ENCODE measurements around the gene PPM1H.

The PPM1H gene

DNA sequence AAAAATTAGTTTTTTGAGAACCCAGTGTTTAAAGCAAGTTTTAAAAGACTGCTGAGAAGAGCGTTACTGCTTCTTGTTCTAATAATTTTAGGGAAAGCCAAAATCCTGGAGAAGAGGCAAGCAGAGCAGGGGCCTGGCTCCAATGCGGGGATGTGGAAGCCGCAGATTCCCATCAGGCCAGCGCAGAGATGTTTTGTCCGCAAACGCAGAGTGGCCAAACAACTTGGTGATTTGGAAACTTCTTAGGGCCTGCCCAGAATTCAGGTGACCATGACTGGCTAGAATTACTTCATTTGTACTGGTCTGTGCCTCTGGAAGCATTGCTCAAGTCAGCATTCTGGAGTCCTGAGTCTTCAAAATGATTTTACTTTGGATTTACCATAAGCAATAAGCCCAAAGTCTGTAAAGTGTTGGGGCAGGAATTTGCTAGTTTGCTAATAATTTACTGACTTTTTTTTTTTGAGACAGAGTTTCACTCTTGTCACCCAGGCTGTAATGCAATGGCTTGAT, 208.4 kb downstream of the PPM1H start:
- no peak for DNase-seq

DNA sequence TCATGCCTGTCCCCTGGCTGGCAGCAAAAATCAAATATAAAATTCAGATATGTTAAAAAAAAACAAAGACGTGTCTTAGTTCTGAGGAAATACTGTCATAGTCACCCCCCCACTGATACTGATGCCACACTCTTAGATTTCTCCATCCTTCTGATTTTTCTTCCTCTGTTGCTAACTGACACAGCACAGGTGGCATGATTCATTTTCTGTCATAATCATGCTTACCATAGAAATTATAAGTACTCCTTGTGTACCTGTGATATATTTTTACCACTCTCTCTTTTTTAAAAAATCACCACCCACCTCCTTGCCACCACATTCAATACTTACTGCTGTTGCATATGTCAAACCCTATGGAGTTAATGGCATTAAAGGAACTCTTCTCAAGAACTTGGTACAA, 209.2 kb downstream of the PPM1H start:
- DNase-seq, result no peak

DNA sequence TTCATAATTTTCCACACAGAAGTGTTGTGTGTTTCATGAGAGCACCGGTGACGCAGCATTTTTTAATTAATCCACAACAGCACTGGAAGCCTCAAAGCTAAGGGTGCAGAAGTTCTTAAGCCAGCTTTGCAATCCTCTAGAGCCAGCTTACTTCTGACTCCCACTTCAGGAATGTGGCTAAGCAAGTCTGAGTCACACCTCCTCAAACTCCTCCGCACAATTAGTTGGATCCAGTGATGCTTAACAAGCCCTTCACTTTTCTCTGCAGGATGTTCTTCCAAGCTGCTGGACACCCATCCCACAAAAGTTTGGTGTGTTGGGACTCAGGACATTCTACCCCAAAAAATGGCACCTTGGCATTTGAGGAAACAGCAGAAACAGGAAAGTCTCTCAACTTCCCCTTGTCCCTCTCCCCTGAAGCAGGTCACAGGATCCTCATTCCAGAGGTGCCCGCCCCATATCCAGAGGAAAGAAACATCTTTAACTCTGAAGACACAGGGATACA, 210.0 kb downstream of the PPM1H start:
- DNase-seq, result no peak

DNA sequence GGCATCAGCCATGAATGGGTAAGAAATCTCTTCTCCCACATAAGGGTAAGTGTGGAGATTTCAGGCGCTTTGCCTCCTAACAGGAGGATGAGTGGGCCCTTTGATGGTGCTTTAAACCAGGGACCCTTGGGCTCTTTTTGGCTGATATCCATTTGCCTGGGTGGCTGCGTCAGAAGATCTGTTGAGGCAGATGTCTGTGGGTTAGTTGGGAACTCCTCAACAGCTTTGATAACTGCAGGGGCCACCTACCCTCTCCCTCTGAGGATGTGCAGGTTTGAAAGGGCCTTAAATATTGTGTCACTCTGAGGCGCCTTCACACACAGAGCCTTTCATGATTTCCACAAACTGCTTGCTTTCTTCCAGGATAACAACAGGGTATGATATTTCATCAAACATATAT, 210.7 kb downstream of the PPM1H start:
- no peak for DNase-seq

DNA sequence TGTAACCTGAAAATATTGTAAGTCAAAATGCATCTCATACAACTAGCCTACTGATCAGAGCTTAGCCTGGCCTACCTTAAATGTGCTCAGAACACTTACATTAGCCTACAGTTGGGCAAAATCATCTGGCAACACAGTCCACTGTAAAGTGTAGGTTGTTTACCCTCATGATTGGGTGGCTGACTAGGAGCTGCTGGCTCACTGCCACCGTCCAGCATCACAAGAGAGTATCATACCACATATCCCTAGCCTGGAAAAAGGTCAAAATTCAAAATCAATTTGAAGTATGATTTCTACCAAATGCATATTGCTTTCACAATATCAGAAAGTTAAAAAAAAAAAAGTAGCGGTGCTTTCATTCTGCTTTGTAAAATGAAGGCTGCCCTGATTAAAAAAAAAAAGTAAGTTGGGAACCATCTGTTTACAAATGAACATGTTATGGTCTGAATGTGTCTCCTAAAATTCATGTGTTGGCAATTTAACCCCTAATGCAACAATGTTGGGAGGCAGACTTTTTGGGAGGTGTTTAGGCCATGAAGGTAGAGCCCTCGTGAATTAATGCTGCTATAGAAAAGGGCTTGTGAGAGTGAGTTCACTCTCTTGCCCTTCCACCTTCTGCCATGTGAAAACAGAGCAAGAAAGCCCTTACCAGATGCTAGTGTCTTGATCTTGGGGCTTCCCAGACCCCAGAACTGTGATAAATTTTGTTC, 211.8 kb downstream of the PPM1H start:
- DNase-seq, result no peak

DNA sequence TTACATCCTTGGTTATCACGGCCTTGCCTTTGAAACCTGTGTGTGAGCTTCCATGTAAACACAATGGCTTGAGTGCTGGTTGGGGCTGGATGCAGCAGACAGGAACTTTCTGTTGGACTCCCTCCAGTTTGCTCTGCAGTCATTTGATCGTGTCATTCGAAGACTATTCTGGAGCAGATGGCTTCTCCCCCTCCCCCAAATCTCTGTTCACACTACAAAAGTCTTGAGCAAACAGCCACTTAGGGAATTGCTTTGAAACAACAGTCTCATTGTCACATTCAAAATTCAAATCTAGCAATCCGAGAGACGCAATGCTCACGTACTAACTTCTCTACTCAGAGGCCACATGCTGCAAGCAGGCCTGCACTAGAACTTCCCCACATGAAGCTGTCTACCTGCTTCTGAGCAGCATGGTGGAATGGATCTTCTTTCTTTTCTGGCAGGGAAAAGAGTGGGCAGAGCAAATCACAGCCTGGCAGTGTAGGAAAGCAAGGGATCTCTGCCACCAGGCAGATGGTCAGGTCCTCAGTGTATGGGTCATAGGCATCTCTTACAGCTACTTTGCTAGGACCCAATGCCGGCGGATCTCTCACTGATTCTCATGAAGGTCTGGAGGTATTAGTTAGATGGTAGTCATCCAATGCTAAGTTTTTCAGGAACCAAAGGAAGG, 214.2 kb downstream of the PPM1H start:
- no peak for DNase-seq

DNA sequence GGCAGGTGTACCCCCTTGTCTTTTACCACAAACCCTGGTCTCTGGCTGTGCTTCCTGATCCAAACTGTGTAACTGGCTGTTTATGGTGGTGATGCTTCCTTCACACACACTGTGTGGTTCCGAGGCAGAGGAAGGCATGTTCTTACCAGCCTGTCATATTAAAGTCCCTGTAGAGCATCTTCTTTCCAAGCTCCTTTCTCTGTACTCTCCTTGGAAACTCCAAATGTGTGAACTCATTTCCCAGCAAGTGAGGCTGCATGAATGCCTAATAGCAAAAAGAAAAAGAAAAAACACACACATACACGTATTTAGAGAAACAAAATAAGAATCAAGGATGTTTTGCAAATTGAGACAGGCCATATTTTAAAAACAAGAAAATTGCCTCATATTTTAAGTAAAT, 214.9 kb downstream of the PPM1H start:
- DNase-seq, result no peak

DNA sequence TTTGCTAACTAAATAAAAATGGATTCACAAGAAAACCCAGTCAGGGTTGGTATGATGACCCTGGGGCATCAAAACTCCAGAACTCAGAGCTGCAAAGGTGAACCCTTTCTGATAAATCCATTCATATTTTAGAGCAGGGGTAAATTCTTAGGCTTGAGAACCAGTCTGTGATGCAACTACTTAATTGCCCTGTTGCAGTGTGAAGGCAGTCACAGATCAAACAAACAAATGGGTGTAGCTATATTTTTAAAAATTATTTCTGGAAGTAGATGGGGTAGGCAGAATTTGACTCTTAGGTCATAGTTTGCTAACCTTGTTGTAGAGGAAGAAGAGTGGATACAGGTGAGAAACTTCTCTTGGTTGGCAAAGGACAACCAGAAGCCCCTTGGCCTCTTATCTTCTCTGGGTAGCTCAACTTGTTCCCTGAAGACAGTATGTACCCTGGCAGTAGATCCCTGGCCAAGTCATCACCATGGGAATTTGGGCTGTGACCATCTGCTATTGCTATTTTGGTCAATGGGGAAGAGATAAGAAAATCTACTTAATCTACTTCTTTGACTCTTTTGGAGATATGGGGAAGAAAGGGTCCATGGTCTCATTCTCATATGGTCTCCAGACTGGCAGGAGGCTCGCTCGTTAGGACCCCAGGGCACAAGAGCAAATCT, 216.1 kb downstream of the PPM1H start:
- no peak for DNase-seq

DNA sequence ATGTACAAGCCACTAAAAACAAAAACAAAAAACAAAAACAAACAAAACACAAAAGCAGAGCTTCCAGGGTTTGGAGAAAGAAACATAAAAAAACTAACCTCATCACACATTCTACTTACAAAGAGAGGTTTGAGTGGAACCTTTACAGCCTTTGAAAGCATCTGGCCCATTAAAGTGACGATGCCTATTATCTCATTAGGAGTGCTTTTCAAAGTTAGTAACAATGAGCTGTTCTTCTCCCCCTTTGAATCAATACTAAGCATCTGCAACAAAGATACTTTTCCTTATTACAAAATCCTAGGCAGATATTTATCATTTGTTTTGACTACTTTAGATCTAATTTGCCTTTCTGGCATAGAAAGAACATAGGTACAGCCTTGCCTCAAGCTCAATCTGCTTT, 217.3 kb downstream of the PPM1H start:
- DNase-seq, result no peak

DNA sequence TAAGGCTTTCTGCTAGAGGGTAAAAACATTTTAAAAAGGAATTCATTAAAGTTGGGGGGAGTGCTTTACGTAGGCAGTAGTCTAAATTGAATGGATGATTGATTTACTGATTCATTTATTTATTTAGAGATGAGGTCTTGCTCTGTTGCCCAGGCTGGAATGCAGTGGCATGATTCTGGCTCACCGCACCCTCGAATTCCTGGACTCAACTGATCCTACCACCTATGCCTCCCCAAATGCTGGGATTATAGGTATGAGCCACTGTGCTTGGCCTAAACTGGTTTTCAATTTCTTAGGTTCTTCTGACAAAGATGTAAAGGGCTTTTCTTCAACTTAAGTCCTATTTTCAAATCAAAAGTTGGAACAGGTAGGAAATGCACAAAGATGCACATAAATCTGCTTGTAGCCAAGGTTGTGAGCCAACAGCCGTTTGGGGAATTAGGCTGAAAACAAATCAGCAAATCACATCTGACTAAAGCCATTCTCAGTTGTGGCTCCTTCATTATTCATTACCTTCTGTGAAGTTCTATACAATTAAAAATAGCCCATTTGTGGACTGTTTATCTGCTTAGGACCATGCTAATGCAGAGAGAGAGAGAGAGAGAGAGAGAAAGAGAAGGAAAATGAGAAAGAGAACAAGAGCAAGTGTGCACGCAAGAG, 218.0 kb downstream of the PPM1H start:
- DNase-seq, result no peak

DNA sequence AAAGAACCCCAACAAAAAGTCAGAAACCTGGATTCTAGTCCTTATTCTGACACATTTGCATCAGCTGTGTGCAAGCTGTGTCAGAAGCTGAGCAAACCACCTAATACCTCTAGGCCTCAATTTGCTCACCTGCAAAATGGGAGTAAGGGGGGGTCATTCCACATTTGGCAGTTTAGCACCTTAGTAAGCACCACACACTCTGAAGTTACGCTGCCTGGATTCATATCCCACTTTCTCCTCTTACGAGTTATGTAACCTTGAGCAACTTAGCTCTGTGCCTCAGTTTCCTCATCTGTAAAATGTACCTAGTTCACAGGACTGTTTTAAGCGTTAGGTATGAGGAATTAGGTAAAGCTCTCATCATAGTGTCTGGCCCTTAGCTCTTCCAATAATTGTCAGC, 218.9 kb downstream of the PPM1H start:
- no peak for DNase-seq

DNA sequence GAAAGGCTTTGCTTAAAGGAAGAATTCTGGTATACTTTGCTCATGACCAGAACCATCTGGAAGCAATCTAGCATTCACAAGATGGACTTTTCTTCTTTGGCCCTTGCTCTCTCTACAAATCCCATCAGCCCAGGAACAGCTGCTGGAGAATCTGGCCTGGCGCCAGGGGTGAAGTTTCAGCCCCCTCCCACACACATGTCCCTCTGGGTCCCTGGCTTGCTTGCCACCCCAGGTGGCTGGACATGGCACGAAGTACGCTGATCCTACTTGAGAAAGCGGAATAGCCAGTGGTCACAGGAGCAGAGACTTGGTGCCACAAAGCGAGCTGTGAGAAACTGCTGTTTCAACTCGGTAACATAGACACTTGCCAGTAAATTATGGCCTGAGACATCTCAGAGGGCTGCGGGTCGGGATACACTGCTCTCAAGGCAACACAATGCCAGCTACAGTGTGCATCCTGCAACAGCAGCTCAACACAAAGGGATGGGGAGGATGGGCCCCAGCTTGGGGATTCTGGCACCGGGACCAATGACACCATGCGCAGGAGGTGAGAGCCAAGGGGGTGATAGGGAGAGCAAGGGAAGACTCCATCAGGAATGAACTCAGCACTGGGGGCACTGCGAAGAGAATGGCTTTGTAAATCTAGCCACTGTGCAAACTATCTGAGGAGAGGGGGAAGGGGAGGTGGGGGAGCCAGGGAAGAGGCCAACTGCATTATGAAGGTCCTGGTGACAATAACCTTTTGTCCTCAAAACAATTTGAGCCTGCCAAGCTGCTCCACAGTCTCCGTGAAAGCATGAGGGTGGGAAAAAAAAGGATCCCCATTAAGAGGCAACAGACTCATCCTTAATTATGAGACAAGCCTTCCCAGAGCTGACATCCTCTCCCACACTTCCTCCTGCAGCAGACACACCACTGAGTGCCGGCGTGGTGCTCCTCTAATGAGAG, 219.9 kb downstream of the PPM1H start:
- DNase-seq, result no peak

DNA sequence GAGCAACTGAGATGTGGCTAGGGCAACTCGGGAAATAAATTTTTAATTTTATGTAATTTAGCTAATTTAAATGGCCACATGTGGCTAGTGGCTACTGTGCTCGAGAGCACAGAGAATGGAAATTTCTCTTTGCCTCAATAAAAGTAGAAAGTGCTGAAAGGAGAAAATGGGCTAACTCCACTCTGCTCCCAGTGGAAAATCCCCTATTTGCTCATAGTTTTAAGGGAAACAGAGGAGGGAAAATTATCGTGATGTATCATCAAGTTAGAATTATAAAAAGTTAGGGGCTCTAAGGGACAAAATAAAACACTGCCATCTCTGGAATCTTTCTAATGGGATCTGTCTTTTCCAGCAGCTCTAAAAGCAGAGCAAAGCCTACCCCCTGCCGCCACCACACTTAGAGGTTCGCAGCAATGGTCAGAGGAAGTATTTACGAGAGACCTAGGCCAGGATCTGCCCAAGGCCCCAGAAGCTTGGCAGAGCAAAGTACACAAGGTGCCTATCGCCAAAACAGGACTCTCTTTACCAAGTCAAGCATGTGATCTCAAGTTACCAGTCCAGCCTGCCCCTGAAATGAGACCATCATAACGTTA, 220.7 kb downstream of the PPM1H start:
- DNase-seq, result no peak

DNA sequence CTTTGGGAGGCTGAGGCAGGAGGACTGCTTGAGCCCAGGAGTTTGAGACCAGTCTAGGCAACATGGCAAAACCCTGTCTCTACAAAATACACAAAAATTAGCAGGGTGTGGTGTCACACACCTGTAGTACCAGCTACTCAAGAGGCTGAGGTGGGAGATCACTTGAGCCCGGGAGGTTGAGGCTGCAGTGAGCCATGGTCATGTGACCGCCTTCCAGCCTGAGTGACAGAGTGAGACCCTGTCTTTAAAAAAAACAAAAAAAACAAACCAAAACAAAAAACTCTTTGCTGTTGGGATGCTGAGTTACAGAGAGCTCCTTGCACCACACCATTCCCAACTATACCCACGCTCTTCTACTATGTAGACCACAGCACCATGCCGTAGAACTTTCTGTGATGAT, 221.2 kb downstream of the PPM1H start:
- no peak for DNase-seq

DNA sequence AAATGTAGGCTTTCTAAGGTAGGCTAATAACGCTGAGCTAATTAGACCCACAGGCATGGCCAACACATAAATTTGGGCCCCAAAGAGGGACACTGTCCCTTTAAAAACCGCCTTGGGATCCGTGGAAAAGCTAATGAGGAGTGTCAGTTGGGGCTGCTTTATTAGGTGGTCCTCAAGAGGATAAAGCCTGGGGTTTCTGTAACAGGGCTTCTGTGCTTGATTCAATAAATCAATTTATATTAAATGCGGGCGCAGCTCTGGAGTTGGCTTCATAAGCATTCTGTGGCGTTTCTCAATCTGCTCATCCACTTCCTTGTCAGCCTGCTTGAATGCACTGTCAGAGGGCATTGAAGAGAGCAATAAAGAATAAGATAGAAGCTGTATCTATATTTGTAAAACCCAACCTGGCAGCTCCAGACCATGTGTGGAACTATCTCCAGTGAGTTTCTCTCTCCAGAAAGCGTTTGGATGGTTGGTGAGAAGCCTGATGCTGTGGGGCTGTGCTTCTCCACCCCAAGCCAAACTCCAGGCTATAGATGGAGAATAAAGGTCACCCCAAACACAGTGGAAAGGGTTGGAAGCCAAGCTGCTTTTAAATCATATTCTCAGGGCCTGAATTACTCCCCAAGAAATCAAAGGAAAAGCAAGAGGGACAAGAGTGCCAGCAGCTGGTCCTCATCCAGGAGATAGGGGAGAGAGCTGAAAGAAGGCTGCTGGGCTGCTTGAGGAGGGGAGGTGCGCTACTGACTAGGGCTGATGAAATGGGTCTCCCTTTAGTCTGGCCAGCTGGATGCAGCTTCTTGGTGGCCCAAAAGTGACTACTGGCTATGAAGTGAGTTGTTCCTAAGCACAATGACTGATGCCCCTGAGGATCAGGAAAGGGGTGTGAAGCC, 222.0 kb downstream of the PPM1H start:
- no peak for DNase-seq

DNA sequence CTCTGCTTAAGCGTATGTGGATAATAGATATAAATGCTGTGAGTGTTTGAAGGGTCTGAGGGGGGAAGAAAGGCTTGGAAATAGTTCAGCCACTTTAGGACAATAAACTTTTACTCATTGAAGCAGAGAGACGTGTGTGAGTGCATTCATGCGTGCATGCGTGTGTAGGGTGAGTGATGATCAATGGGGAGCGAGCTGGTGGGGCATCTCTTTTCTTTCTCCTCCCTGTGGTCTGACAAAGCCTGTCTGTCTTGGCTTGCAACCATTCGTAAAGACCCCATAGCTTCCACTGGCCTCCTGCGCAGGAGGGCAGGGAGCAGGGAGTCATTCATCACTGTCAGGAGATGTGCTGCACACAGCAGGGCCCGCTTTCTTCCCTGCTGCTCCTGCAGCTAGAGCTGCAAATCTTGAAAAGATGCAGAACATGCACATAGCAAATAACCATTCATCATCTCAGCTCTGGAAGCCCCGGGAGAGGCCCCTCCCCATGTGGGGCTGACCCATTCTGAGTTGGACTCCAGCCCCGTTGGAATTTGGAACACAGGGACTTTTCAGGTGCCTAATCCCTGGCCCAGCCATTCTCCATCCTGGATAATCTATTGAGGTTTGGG, 223.2 kb downstream of the PPM1H start:
- no peak for DNase-seq

DNA sequence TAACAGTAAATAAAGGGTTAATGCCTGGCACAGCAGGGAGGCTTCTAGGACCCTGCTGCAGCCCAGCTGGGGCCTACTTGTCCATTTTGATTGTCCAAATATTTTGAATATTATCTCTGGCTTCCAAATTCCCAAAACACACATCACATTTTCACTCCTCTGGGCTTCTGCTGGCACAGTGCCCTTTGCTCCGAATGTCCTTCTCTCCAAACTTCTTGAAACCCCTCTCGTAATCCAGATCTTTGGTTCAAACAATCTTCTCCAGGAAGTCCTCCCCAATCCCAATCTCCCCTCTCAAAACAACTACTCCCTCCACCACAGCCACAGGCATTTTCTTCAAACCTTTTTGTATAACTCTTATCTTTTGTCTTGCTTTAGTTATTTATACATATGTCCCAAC, 225.6 kb downstream of the PPM1H start:
- DNase-seq, result no peak

DNA sequence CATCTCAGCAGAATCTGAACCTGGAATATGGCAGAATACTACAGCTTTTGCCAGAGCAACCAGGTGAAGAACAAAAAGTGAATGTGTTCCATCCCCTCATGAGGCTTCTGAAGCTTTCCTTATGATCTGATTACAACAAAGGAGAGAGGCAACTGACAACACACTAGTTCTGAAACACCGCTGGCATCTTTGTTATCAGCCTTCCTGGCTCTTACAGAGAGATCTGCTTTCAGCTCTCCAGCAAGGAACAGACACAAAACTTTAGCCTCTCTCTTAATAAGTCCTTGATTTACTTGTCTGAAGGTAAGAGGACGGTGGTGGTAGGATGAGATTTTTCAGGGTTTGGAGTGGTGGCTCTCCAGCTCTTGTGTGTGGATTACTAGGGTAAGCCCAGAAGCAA, 227.0 kb downstream of the PPM1H start:
- no peak for DNase-seq

DNA sequence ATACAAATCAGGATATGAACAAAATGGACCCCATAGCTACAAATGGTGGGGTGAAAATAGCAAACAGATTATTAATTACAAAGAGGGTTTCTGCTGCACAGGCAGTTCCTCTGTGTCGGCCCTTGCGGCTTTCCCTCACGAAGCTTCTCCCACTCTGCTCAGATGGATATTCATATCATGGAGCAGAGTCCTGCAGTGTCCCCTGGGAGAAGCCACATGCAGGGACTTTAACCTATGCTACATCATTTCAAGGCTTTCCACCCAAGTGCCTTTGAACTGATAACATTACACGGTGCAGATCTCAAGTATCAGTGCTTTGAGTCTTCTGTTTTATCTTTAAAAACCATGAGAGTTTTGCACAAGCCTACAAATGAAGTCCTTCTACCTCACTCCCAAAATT, 229.1 kb downstream of the PPM1H start:
- DNase-seq, result no peak

DNA sequence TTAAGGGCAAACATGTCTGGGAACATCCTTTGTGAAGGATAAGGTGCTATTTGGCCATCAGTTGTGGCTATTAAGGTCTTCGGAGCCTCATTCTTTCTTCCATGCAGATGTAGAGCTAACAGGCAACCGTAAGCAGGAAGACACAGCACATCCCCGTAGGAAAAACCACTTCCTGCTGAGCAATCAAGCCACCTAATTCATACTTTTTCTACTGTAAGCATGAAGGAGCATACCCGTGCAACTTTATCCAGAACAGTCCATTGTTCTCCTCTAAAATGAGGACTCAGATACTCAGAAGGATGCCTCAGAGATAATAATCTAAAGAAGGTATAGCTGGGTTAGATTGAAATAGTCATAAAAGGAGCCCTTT, 232.0 kb downstream of the PPM1H start:
- no peak for DNase-seq
